WTC11 (cell line): ENCODE data around the gene RHPN2. TPM values are rescaled to one million over a fixed set of nuclear protein-coding genes. Genes with fewer than 3 reads are reported as not detected.

Experiments
- ATAC-seq: fragments of 200-7000 bp; cut with Tn5 transposase; 2 replicates; pipeline ENCODE4 v1.10.0; 2021; ENCODE audit warnings: mild to moderate bottlenecking, moderate library complexity
- CTCF ChIA-PET: fragments of 300-600 bp; sonication (Branson Sonifier 250); formaldehyde crosslinking; loops from one replicate; lab custom pipeline; 2021; ENCODE audit warnings: antibody characterized with exemption; lab: Charles Lee
- POLR2A ChIA-PET: fragments of 350-600 bp; sonication (Branson Sonifier 250); formaldehyde crosslinking; loops from one replicate; lab custom pipeline; 2021; ENCODE audit warnings: antibody characterized with exemption; lab: Charles Lee
- DNase-seq: peaks from one replicate; pipeline ENCODE4 v3.0.0; 2021; ENCODE audit warnings: low spot score
- H3K27ac Mint-ChIP-seq: 2 replicates; pipeline ENCODE4 v1.8.0; 2021; ENCODE audit warnings: mixed read lengths
- H3K27me3 Mint-ChIP-seq: 2 replicates; pipeline ENCODE4 v1.8.0; 2021; ENCODE audit warnings: low read depth, mild to moderate bottlenecking, moderate library complexity, mixed read lengths
- H3K36me3 Mint-ChIP-seq: 2 replicates; pipeline ENCODE4 v1.8.0; 2021; ENCODE audit warnings: mixed read lengths
- H3K4me1 Mint-ChIP-seq: 2 replicates; pipeline ENCODE4 v1.8.0; 2022; ENCODE audit warnings: mixed read lengths
- H3K4me3 Mint-ChIP-seq: 2 replicates; pipeline ENCODE4 v1.8.0; 2021; ENCODE audit warnings: mild to moderate bottlenecking, moderate library complexity, mixed read lengths
- H3K9me3 Mint-ChIP-seq: 2 replicates; pipeline ENCODE4 v1.8.0; 2021; ENCODE audit warnings: mixed read lengths
- CREB1 ChIP-seq: sonication (generic); formaldehyde crosslinking; IDR thresholded peaks from 2 replicates; pipeline ENCODE4 v1.8.0; 2023; ENCODE audit warnings: mild to moderate bottlenecking, missing genetic modification reagents
- CREM ChIP-seq: sonication (generic); formaldehyde crosslinking; IDR thresholded peaks from 2 replicates; pipeline ENCODE4 v1.8.1; 2022; ENCODE audit warnings: mild to moderate bottlenecking, missing genetic modification reagents, moderate library complexity
- CTCF ChIP-seq: fragments of 200-600 bp; IDR thresholded peaks from 2 replicates; pipeline ENCODE4 v1.8.0; 2022; ENCODE audit warnings: antibody characterized with exemption
- E2F1 ChIP-seq: sonication (generic); formaldehyde crosslinking; IDR thresholded peaks from 2 replicates; pipeline ENCODE4 v1.8.0; 2022; ENCODE audit warnings: mild to moderate bottlenecking, missing genetic modification reagents
- E2F4 ChIP-seq: sonication (generic); formaldehyde crosslinking; IDR thresholded peaks from 2 replicates; pipeline ENCODE4 v1.8.1; 2022; ENCODE audit warnings: low read depth, mild to moderate bottlenecking, moderate library complexity, missing genetic modification reagents, borderline replicate concordance
- E2F5 ChIP-seq: sonication (generic); formaldehyde crosslinking; IDR thresholded peaks from 2 replicates; pipeline ENCODE4 v1.8.1; 2022; ENCODE audit warnings: mild to moderate bottlenecking, moderate library complexity, missing genetic modification reagents
- FOXP4 ChIP-seq: sonication (generic); formaldehyde crosslinking; IDR thresholded peaks from 2 replicates; pipeline ENCODE4 v1.8.0; 2022; ENCODE audit warnings: mild to moderate bottlenecking, missing genetic modification reagents
- GABPB1 ChIP-seq: sonication (generic); formaldehyde crosslinking; IDR thresholded peaks from 2 replicates; pipeline ENCODE4 v1.8.1; 2023; ENCODE audit warnings: mild to moderate bottlenecking, missing genetic modification reagents
- HMGXB4 ChIP-seq: sonication (generic); formaldehyde crosslinking; IDR thresholded peaks from 2 replicates; pipeline ENCODE4 v1.8.1; 2023; ENCODE audit warnings: mild to moderate bottlenecking, moderate library complexity, missing genetic modification reagents
- MYBL2 ChIP-seq: sonication (generic); formaldehyde crosslinking; IDR thresholded peaks from 2 replicates; pipeline ENCODE4 v1.8.1; 2023; ENCODE audit warnings: mild to moderate bottlenecking, moderate library complexity, missing genetic modification reagents
- NFYB ChIP-seq: sonication (generic); formaldehyde crosslinking; conservative IDR thresholded peaks from 2 replicates; pipeline ENCODE4 v1.8.0; 2022; ENCODE audit warnings: low read depth, missing genetic modification reagents
- PRDM15 ChIP-seq: sonication (generic); formaldehyde crosslinking; IDR thresholded peaks from 2 replicates; pipeline ENCODE4 v1.8.0; 2022; ENCODE audit warnings: missing genetic modification reagents
- SMAD3 ChIP-seq: sonication (generic); formaldehyde crosslinking; IDR thresholded peaks from 2 replicates; pipeline ENCODE4 v1.8.0; 2022; ENCODE audit warnings: missing genetic modification reagents, mild to moderate bottlenecking, borderline replicate concordance
- SP1 ChIP-seq: sonication (generic); formaldehyde crosslinking; conservative IDR thresholded peaks from 2 replicates; pipeline ENCODE4 v1.8.1; 2022; ENCODE audit warnings: missing genetic modification reagents
- ZNF121 ChIP-seq: sonication (generic); formaldehyde crosslinking; IDR thresholded peaks from 2 replicates; pipeline ENCODE4 v1.8.0; 2023; ENCODE audit warnings: missing genetic modification reagents
- ZNF317 ChIP-seq: sonication (generic); formaldehyde crosslinking; IDR thresholded peaks from 2 replicates; pipeline ENCODE4 v1.8.1; 2023; ENCODE audit warnings: low read depth, mild to moderate bottlenecking, moderate library complexity, missing genetic modification reagents, borderline replicate concordance
- total RNA-seq: library from RNA; stranded (reverse); gene quantifications from 3 replicates; pipeline ENCODE4 v1.2.3, GENCODE V29; 2021

RHPN2 gene
- total RNA-seq, 1 experiment from 2014 or later = 21.1 TPM

GRCh38 chr19:32977280-32977679 lies 87.4 kb downstream of the RHPN2 start (continued):
- TF ChIP-seq E2F1 (CRISPR knock-in tag) (no peak), CREB1 (CRISPR knock-in tag) (no peak)

- no peaks in the 10 kb centered on the region; the same call in 1 of the 2 replicates for H3K27me3 Mint-ChIP-seq
- no peak for ATAC-seq
- no peaks in the 10 kb centered on the region for H3K4me1 Mint-ChIP-seq
- peak; percentile 79 for DNase-seq
- POLR2A ChIA-PET = no interaction called here
- CTCF ChIA-PET = interaction anchor here (0.6 to 2.3 kb wide), 12 partner anchors 19 to 1853 kb away, joined by 3 to 10 read pairs (median 4); partner anchors contain the start of gene GPATCH1
- peak overlapping the region; percentile 74; the same call in 1 of the 2 replicates for H3K27ac Mint-ChIP-seq
- no peak overlapping the region for H3K4me3 Mint-ChIP-seq
- TF ChIP-seq MYBL2 (CRISPR knock-in tag) (no peak), CTCF (peak; percentile 84)
- TF ChIP-seq, all 79 proteins: peak for 1
- Mint-ChIP-seq H3K36me3 (peaks cover 27% of the 10 kb centered on the region), H3K9me3 (no peaks in the 10 kb centered on the region)
These were observed 88.4 kb downstream of the RHPN2 start for GRCh38 chr19:32976223-32976805.

GRCh38 chr19:32971715-32972540 lies 92.8 kb downstream of the RHPN2 start, which contains the start of the genes CEP89 and FAAP24:
TSS of gene CEP89 (minus strand) at chr19:32971958. CDS start at chr19:32971874, 84 bp downstream.
TSS of gene FAAP24 (plus strand) at chr19:32972242. CDS start at chr19:32973197, 955 bp downstream.
- Mint-ChIP-seq H3K4me3 (peak within 1 kb of the TSS; percentile 97), H3K27ac (peak within 1 kb of the TSS; percentile 90), H3K27me3 (no peaks in the 10 kb centered on the region; the same call in 1 of the 2 replicates), H3K9me3 (no peaks in the 10 kb centered on the region), H3K36me3 (peaks cover 8% of the 10 kb centered on the region; the same call in 1 of the 2 replicates), H3K4me1 (peaks cover 3% of the 10 kb centered on the region; the same call in 1 of the 2 replicates)
- ChIA-PET CTCF (interaction anchor here (0.5 to 2.0 kb wide), 7 partner anchors 61 to 282 kb away, joined by 3 to 6 read pairs (median 4); partner anchors contain the start of gene SLC7A9), POLR2A (interaction anchor here (1.0 kb wide), 1 partner anchor 51 kb away, joined by 3 read pairs; no protein-coding TSS in a partner anchor)
- peak; percentile 99 for DNase-seq
- ATAC-seq = peak; percentile 98
- TF ChIP-seq E2F5 (CRISPR knock-in tag) (peak; percentile 85; the same call in 1 of the 2 replicates), SMAD3 (no peak), HMGXB4 (CRISPR knock-in tag) (no peak), SP1 (CRISPR knock-in tag) (peak; percentile 91), PRDM15 (CRISPR knock-in tag) (peak; percentile 50), ZNF121 (CRISPR knock-in tag) (0 out of 2 replicates have a peak, but pooled peaks have one; percentile 43), FOXP4 (CRISPR knock-in tag) (0 out of 2 replicates have a peak, but pooled peaks have one; percentile 28), NFYB (CRISPR knock-in tag) (peak; percentile 97), MYBL2 (CRISPR knock-in tag) (peak; percentile 66; the same call in 1 of the 2 replicates), CREM (peak; percentile 78), GABPB1 (CRISPR knock-in tag) (peak; percentile 93), E2F4 (CRISPR knock-in tag) (peak; percentile 91), ZNF317 (CRISPR knock-in tag) (no peak)
